Hindlimb muscle (tissue), 1 donor: ENCODE results near the gene PGBD1. TPM values are rescaled to one million over a fixed set of nuclear protein-coding genes. Genes with fewer than 3 reads are reported as not detected.

Experiments
- DNase-seq: peaks from one replicate; pipeline ENCODE4 v3.0.0-alpha.2; 2013
- polyA plus RNA-seq: library from polyadenylated mRNA; unstranded; fragments of 120-200 nt; gene quantifications from one replicate; pipeline ENCODE4 v1.2.1, GENCODE V29; 2013; ENCODE audit not compliant: insufficient read length

The PGBD1 gene
- polyA plus RNA-seq, 1 donor = 6.0 TPM

- peak; percentile 79 for DNase-seq
Measured at GRCh38 chr6:28336284-28337120, 55.1 kb downstream of the PGBD1 start.

GRCh38 chr6:28337121-28337520 is 55.7 kb downstream of the PGBD1 start:
- DNase-seq = no peak

- no peak for DNase-seq
Measured at GRCh38 chr6:28340310-28341095, 59.1 kb downstream of the PGBD1 start.

GRCh38 chr6:28343898-28344677 is 62.7 kb downstream of the PGBD1 start:
- no peak for DNase-seq

GRCh38 chr6:28345201-28345600 is 63.8 kb downstream of the PGBD1 start:
- no peak for DNase-seq

GRCh38 chr6:28347119-28347518 is 65.7 kb downstream of the PGBD1 start:
- no peak for DNase-seq

GRCh38 chr6:28349344-28349891 is 68.0 kb downstream of the PGBD1 start:
- DNase-seq = no peak

GRCh38 chr6:28349892-28350737 is 68.7 kb downstream of the PGBD1 start, which contains the start of gene ZKSCAN3:
Gene ZKSCAN3, plus strand, starts transcription at chr6:28349947. Its CDS starts 9,640 bp downstream, at chr6:28359587.
- peak; percentile 81 for DNase-seq

- DNase-seq = no peak
Measured at GRCh38 chr6:28351087-28351486, 69.7 kb downstream of the PGBD1 start.

- DNase-seq = no peak
Measured at GRCh38 chr6:28351493-28351925, 70.1 kb downstream of the PGBD1 start.

Other genes starting within 250 kb of the PGBD1 start
- gene ZNF165, start 201.0 kb upstream of the PGBD1 start, polyA plus RNA-seq = 0.56 TPM
- 4.0 TPM for gene ZSCAN16, start 157.0 kb upstream of the PGBD1 start, polyA plus RNA-seq
- gene ZKSCAN8, start 139.7 kb upstream of the PGBD1 start, polyA plus RNA-seq = 22.1 TPM
- gene ZSCAN9, start 56.3 kb upstream of the PGBD1 start, polyA plus RNA-seq = 19.6 TPM
- gene ZKSCAN4, start 29.3 kb upstream of the PGBD1 start, polyA plus RNA-seq = 6.1 TPM
- 1.2 TPM for gene NKAPL, start 22.3 kb upstream of the PGBD1 start, polyA plus RNA-seq
- gene ZSCAN26, start 14.4 kb upstream of the PGBD1 start, polyA plus RNA-seq = 16.9 TPM
- gene ZSCAN31, start 54.6 kb downstream of the PGBD1 start, polyA plus RNA-seq = 6.9 TPM
- 7.7 TPM for gene ZKSCAN3, start 68.4 kb downstream of the PGBD1 start, polyA plus RNA-seq
- 6.1 TPM for gene ZSCAN12, start 118.2 kb downstream of the PGBD1 start, polyA plus RNA-seq
- 6.7 TPM for gene ZSCAN23, start 161.9 kb downstream of the PGBD1 start, polyA plus RNA-seq
- not detected for gene GPX6, start 234.2 kb downstream of the PGBD1 start, polyA plus RNA-seq
- not detected for gene GPX5, start 244.3 kb downstream of the PGBD1 start, polyA plus RNA-seq